ENCODE measurements around the gene WDR76. TPM values are rescaled to one million over a fixed set of nuclear protein-coding genes. Genes with fewer than 3 reads are reported as not detected.

Gene WDR76
- 1 to 10 TPM; 4.1 to 9.1 (median 8.0) TPM for total RNA-seq
- long read RNA-seq, donor 1, transcript WDR76-201 (13 exons, 3,978 nt) = major isoform, 8 of 9 reads
- long read RNA-seq, donor 1, partial matches to known transcripts = 0 of 9 reads
- long read RNA-seq, donor 1, other reads (novel, unspliced or antisense) = 0 of 9 reads
- long read RNA-seq, donor 2, partial matches to known transcripts = 0 of 2 reads
- long read RNA-seq, donor 2, other reads (novel, unspliced or antisense) = 1 of 2 reads

GRCh38 chr15:43826508-43827341 is at the start of gene WDR76:
Gene WDR76 (plus strand): TSS chr15:43827002. CDS start chr15:43827033, 31 bp downstream.
- intact Hi-C loops (cut with DNase I, micrococcal nuclease) = no loop called here
- Histone ChIP-seq H3K9me3 (no peaks in the 10 kb centered on the region), H3K36me3 (ENCODE audit: low read depth) (no peaks in the 10 kb centered on the region), H3K4me3 (peak within 1 kb of the TSS; percentile 11), H3K4me1 (ENCODE audit: low read depth) (peaks cover 28% of the 10 kb centered on the region)
- no peak for TF ChIP-seq CTCF (IDR thresholded peaks at IDR 0.05)
- ATAC-seq = peak; percentile 88
- peak; percentile 89 to 92 (median 90) for DNase-seq

GRCh38 chr15:43777267-43777914 is 49.4 kb upstream of the WDR76 start:
- Histone ChIP-seq H3K36me3 (ENCODE audit: low read depth) (no peaks in the 10 kb centered on the region), H3K9me3 (no peaks in the 10 kb centered on the region), H3K4me1 (ENCODE audit: low read depth) (peaks cover 3% of the 10 kb centered on the region), H3K4me3 (peak overlapping the region; percentile 45)
- peak; percentile 73 for ATAC-seq
- intact Hi-C loops (cut with DNase I, micrococcal nuclease) = no loop called here
- peak; percentile 87 to 91 (median 88) for DNase-seq
- TF ChIP-seq CTCF (IDR thresholded peaks at IDR 0.05) = peak; percentile 88

GRCh38 chr15:43779016-43779415 is 47.8 kb upstream of the WDR76 start:
- H3K9me3 ChIP-seq = no peaks in the 10 kb centered on the region
- ATAC-seq = no peak
- no peaks in the 10 kb centered on the region for H3K36me3 ChIP-seq (ENCODE audit: low read depth)
- DNase-seq = no peak
- intact Hi-C loops (cut with DNase I, micrococcal nuclease) = no loop called here
- no peak for TF ChIP-seq CTCF (IDR thresholded peaks at IDR 0.05)
- H3K4me1 ChIP-seq (ENCODE audit: low read depth) = peaks cover 3% of the 10 kb centered on the region
- no peak overlapping the region for H3K4me3 ChIP-seq

GRCh38 chr15:43789409-43789808 is 37.4 kb upstream of the WDR76 start:
- TF ChIP-seq CTCF (IDR thresholded peaks at IDR 0.05) = no peak
- no peak for ATAC-seq
- intact Hi-C loops (cut with DNase I, micrococcal nuclease) = no loop called here
- H3K9me3 ChIP-seq = no peaks in the 10 kb centered on the region
- peaks cover 11% of the 10 kb centered on the region for H3K4me1 ChIP-seq (ENCODE audit: low read depth)
- DNase-seq = no peak
- H3K36me3 ChIP-seq (ENCODE audit: low read depth) = peaks cover 3% of the 10 kb centered on the region
- H3K4me3 ChIP-seq = no peak overlapping the region

- intact Hi-C loops (cut with DNase I, micrococcal nuclease) = no loop called here
- Histone ChIP-seq H3K9me3 (no peaks in the 10 kb centered on the region), H3K4me1 (ENCODE audit: low read depth) (peaks cover 35% of the 10 kb centered on the region), H3K36me3 (ENCODE audit: low read depth) (peaks cover 3% of the 10 kb centered on the region), H3K4me3 (peak within 1 kb of the TSS; percentile 96)
- peak; percentile 100 for DNase-seq
- ATAC-seq = peak; percentile 95
- TF ChIP-seq CTCF (IDR thresholded peaks at IDR 0.05) = no peak
These were observed 34.6 kb upstream of the WDR76 start, which contains the start of gene SERF2 for GRCh38 chr15:43791993-43792760. Gene SERF2 (plus strand): TSS chr15:43792320. CDS start chr15:43792377, 57 bp downstream.
